Gastroesophageal sphincter (tissue), 4 donors: ENCODE data around the gene NOP16. TPM values are rescaled to one million over a fixed set of nuclear protein-coding genes. Genes with fewer than 3 reads are reported as not detected.

Experiments
- ATAC-seq: fragments of 150-250 bp; one replicate; pipeline ENCODE4 v1.9.1; 2016; ENCODE audit warnings: mild to moderate bottlenecking, moderate library complexity
- H3K27ac ChIP-seq, 4 donors: fragments of 200-600 bp; sonication (generic) in 3 of 4; 1 replicate in 3 of 4; 2 replicates in 1 of 4; pipeline ENCODE4 v1.5.1; 2016 to 2019
- H3K27me3 ChIP-seq: fragments of 200-600 bp; sonication (generic); one replicate; pipeline ENCODE4 v1.5.1; 2019
- H3K36me3 ChIP-seq, 2 donors: fragments of 200-600 bp; sonication (generic); one replicate each; pipeline ENCODE4 v1.5.1; 2019; ENCODE audit warnings: control low read depth in 1 of 2
- H3K4me1 ChIP-seq, 3 donors: fragments of 200-600 bp; sonication (generic); 1 replicate in 2 of 3; 2 replicates in 1 of 3; pipeline ENCODE4 v1.5.1; 2016 to 2019; ENCODE audit warnings: control low read depth in 2 of 3
- H3K4me3 ChIP-seq, 2 donors: fragments of 200-600 bp; sonication (generic); one replicate each; pipeline ENCODE4 v1.5.1; 2019; ENCODE audit warnings: mild to moderate bottlenecking in 1 of 2, moderate library complexity in 1 of 2
- H3K9me3 ChIP-seq, 3 donors: fragments of 200-600 bp; sonication (generic); one replicate each; pipeline ENCODE4 v1.5.1; 2017 to 2019; ENCODE audit warnings: control low read depth in 2 of 3
- CTCF ChIP-seq, 4 experiments: fragments of 200-600 bp in 2 of 4; fragments of 450-650 bp in 2 of 4; sonication (generic) in 1 of 4; IDR thresholded peaks; one replicate each; pipeline ENCODE4 v1.5.1; 2017 to 2019; ENCODE audit warnings: antibody characterized with exemption in 4 of 4, mild to moderate bottlenecking in 2 of 4, moderate library complexity in 2 of 4
- EP300 ChIP-seq: sonication (generic); formaldehyde crosslinking; IDR thresholded peaks from one replicate; pipeline ENCODE4 v1.6.1; 2017; ENCODE audit warnings: antibody characterized with exemption, mild to moderate bottlenecking
- POLR2A ChIP-seq, 2 donors: fragments of 450-650 bp; IDR thresholded peaks; one replicate each; pipeline ENCODE4 v1.6.1; 2017; ENCODE audit warnings: antibody characterized with exemption in 2 of 2, mild to moderate bottlenecking in 2 of 2, moderate library complexity in 1 of 2
- POLR2AphosphoS5 ChIP-seq: sonication (generic); formaldehyde crosslinking; IDR thresholded peaks from one replicate; pipeline ENCODE4 v1.6.1; 2017; ENCODE audit warnings: antibody characterized with exemption
- WGBS, 2 donors: methylation state at CpG; one replicate each; pipeline ENCODE4 v1.1.5; 2018; ENCODE audit warnings: low coverage in 1 of 2; 5-methylcytosine and 5-hydroxymethylcytosine counted together
- total RNA-seq, 4 donors: library from RNA; depleted of rRNA; stranded (reverse); fragments of >200 nt; gene quantifications; one replicate each; pipeline ENCODE4 v1.1.0, GENCODE V29; 2016

NOP16 gene
- total RNA-seq, 4 donors from 2014 or later = 9.1 to 22.3 (median 14.3) TPM

GRCh38 chr5:176360894-176361436 lies 27.4 kb downstream of the NOP16 start:
- Histone ChIP-seq H3K36me3 (peaks cover 0 to 36% of the 10 kb centered on the region in 2 donors), H3K9me3 (no peaks in the 10 kb centered on the region), H3K4me3 (peak overlapping the region; percentile 78 to 94), H3K27ac (peak overlapping the region; percentile 52 to 83 (median 82)), H3K4me1 (peaks cover 0 to 48% (median 13%) of the 10 kb centered on the region in 3 donors), H3K27me3 (no peaks in the 10 kb centered on the region)
- WGBS, 2 donors = 2% methylated on average over 11 of the region's 27 CpGs; no CpG with 5 or more reads in 1 of the 2 donors
- TF ChIP-seq CTCF (IDR thresholded peaks at IDR 0.05) = no peak
- TF ChIP-seq POLR2A (IDR thresholded peaks at IDR 0.05) = no peak
- TF ChIP-seq POLR2AphosphoS5 = no peak
- TF ChIP-seq EP300 = no peak
- no peak for ATAC-seq

GRCh38 chr5:176359658-176360057 lies 28.7 kb downstream of the NOP16 start:
- H3K4me3 ChIP-seq = peak overlapping the region in 1 of 2 donors; percentile 78
- WGBS, 2 donors = 63 to 68% methylated on average over 4 of the region's 4 CpGs
- ATAC-seq = no peak

GRCh38 chr5:176356179-176356566 lies 32.2 kb downstream of the NOP16 start:
- no peak for ATAC-seq
- Histone ChIP-seq H3K9me3 (no peaks in the 10 kb centered on the region), H3K27ac (no peak overlapping the region), H3K27me3 (no peaks in the 10 kb centered on the region), H3K36me3 (peaks cover 0 to 84% of the 10 kb centered on the region in 2 donors), H3K4me1 (peaks cover 0 to 40% (median 13%) of the 10 kb centered on the region in 3 donors), H3K4me3 (no peak overlapping the region)
- WGBS, 2 donors = 80 to 90% methylated on average over 3 of the region's 3 CpGs
- no peak for TF ChIP-seq POLR2AphosphoS5
- no peak for TF ChIP-seq CTCF (IDR thresholded peaks at IDR 0.05)
- no peak for TF ChIP-seq EP300
- TF ChIP-seq POLR2A (IDR thresholded peaks at IDR 0.05) = no peak

More at GRCh38 chr5:176359658-176360057, 28.7 kb downstream of the NOP16 start:
- no peak overlapping the region for H3K27ac ChIP-seq
- TF ChIP-seq EP300 (no peak), POLR2AphosphoS5 (no peak), POLR2A (IDR thresholded peaks at IDR 0.05) (no peak), CTCF (IDR thresholded peaks at IDR 0.05) (no peak)
- H3K27me3 ChIP-seq = no peaks in the 10 kb centered on the region
- H3K9me3 ChIP-seq = no peaks in the 10 kb centered on the region
- H3K4me1 ChIP-seq = peaks cover 0 to 50% (median 13%) of the 10 kb centered on the region in 3 donors
- H3K36me3 ChIP-seq = peaks cover 0 to 49% of the 10 kb centered on the region in 2 donors

GRCh38 chr5:176355400-176356178 lies 32.8 kb downstream of the NOP16 start:
- Histone ChIP-seq H3K36me3 (peaks cover 0 to 90% of the 10 kb centered on the region in 2 donors), H3K4me1 (peaks cover 0 to 35% (median 12%) of the 10 kb centered on the region in 3 donors), H3K27me3 (no peaks in the 10 kb centered on the region), H3K27ac (no peak overlapping the region), H3K4me3 (no peak overlapping the region), H3K9me3 (no peaks in the 10 kb centered on the region)
- 73% methylated on average over 3 to 11 of the region's 16 CpGs for WGBS, 2 donors
- TF ChIP-seq POLR2A (IDR thresholded peaks at IDR 0.05) (no peak), POLR2AphosphoS5 (no peak), EP300 (no peak), CTCF (IDR thresholded peaks at IDR 0.05) (no peak)
- ATAC-seq = no peak
